Measurements from ENCODE around the gene TNRC6C. TPM values are rescaled to one million over a fixed set of nuclear protein-coding genes. Genes with fewer than 3 reads are reported as not detected.
A peak's percentile ranks its signal among the peaks of the same experiment; 100 is the strongest.

Gene TNRC6C
- polyA plus RNA-seq, 3 donors: 0.38 to 0.80 (median 0.46) TPM

DNA sequence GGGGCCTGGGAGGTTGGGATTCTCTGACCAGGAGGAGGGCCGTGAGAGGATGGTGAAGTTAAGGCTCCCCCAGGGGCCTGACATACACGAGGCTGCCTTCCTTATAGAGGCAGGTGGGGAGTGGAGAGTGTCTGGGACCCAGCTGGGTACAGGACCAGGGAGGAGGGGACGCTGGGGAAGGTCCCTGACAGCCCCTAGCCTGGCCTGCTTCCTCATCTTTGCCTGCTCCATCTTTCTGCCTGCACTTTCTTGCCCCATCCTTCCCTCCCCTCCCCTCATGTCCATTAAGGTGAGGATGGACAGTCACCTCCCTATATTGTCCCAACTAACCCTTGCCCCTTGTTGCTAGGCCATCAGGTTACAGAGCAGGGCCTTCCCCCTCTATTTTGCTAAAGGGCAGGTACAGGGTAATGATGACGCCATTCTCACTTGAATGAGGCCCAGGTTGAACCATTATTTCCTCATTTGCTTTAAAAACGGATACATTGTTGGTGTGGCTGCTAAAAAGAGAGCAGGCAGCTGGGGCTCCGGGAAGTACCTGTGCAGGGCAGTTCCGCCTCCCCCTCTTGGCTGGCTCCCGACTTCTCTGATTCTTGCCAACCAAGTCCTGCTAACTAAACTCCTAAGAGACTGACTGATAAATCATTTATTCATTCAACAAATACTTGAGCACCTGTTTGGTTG is 189.0 kb downstream of the TNRC6C start:
- intact Hi-C loops (cut with micrococcal nuclease): no loop called here
- WGBS (ENCODE audit: insufficient coverage): 14% methylated on average over 5 of the region's 8 CpGs

GRCh38 chr17:78148286-78149016 is 189.9 kb downstream of the TNRC6C start:
- no peaks in the 10 kb centered on the region for H3K27me3 Mint-ChIP-seq (ENCODE audit: low read depth in 3 of 3)
- Histone ChIP-seq H3K4me3 (replicated peaks in 1 of 3; ENCODE audit: low read depth in 2 of 3, low read length in 3 of 3) (no peak overlapping the region), H3K27me3 (ENCODE audit: control insufficient read depth in 2 of 2, insufficient read depth in 2 of 2, low read length in 2 of 2) (no peaks in the 10 kb centered on the region), H3K27ac (ENCODE audit: low read depth in 1 of 2, low read length in 2 of 2) (no peak overlapping the region), H2AFZ (ENCODE audit: insufficient read depth, low read depth, low read length, poor library complexity, severe bottlenecking) (no peak overlapping the region), H4K20me1 (ENCODE audit: insufficient read depth, low read length) (no peaks in the 10 kb centered on the region), H3K4me2 (replicated peaks; ENCODE audit: extremely low read depth, low read length, poor library complexity, severe bottlenecking) (no peak overlapping the region), H3K9ac (ENCODE audit: insufficient read depth, low read length, poor library complexity, severe bottlenecking) (no peak overlapping the region), H3K36me3 (replicated peaks in 1 of 2; ENCODE audit: control insufficient read depth in 1 of 2, insufficient read depth in 2 of 2, low read length in 2 of 2) (no peaks in the 10 kb centered on the region), H3K9me3 (replicated peaks in 1 of 2; ENCODE audit: control insufficient read depth in 1 of 2, insufficient read depth in 1 of 2, low read length in 2 of 2) (no peaks in the 10 kb centered on the region), H3K79me2 (ENCODE audit: insufficient read depth, low read length) (no peaks in the 10 kb centered on the region), H3K4me1 (ENCODE audit: control insufficient read depth in 1 of 2, insufficient read depth in 2 of 2, low read length in 2 of 2) (peaks cover 40 to 50% of the 10 kb centered on the region in 2 donors)
- H3K36me3 Mint-ChIP-seq: no peaks in the 10 kb centered on the region
- TF ChIP-seq, protein P1, sequence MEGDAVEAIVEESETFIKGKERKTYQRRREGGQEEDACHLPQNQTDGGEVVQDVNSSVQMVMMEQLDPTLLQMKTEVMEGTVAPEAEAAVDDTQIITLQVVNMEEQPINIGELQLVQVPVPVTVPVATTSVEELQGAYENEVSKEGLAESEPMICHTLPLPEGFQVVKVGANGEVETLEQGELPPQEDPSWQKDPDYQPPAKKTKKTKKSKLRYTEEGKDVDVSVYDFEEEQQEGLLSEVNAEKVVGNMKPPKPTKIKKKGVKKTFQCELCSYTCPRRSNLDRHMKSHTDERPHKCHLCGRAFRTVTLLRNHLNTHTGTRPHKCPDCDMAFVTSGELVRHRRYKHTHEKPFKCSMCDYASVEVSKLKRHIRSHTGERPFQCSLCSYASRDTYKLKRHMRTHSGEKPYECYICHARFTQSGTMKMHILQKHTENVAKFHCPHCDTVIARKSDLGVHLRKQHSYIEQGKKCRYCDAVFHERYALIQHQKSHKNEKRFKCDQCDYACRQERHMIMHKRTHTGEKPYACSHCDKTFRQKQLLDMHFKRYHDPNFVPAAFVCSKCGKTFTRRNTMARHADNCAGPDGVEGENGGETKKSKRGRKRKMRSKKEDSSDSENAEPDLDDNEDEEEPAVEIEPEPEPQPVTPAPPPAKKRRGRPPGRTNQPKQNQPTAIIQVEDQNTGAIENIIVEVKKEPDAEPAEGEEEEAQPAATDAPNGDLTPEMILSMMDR (IDR thresholded peaks at IDR 0.05): no peak
- no peak for DNase-seq
- H3K4me3 Mint-ChIP-seq: no peak overlapping the region
- H3K4me1 Mint-ChIP-seq: peaks cover 39% of the 10 kb centered on the region
- peak overlapping the region in 1 of 7 donors; percentile 54 for H3K27ac Mint-ChIP-seq
- WGBS (ENCODE audit: insufficient coverage): 71% methylated on average over 14 of the region's 14 CpGs
- intact Hi-C loops (cut with micrococcal nuclease): no loop called here
- no peaks in the 10 kb centered on the region for H3K9me3 Mint-ChIP-seq

More for the DNA sequence above, 189.0 kb downstream of the TNRC6C start:
- H3K79me2 ChIP-seq (ENCODE audit: insufficient read depth, low read length): no peaks in the 10 kb centered on the region
- H3K27me3 Mint-ChIP-seq (ENCODE audit: low read depth in 3 of 3): no peaks in the 10 kb centered on the region
- H4K20me1 ChIP-seq (ENCODE audit: insufficient read depth, low read length): peaks cover 2% of the 10 kb centered on the region
- H3K27ac ChIP-seq (ENCODE audit: low read depth in 1 of 2, low read length in 2 of 2): peak overlapping the region in 1 of 2 donors; percentile 2
- TF ChIP-seq, protein P1 (IDR thresholded peaks at IDR 0.05): no peak
- H3K27ac Mint-ChIP-seq: peak overlapping the region in 2 of 7 donors; percentile 42 to 49
- no peaks in the 10 kb centered on the region for H3K9me3 ChIP-seq (replicated peaks in 1 of 2; ENCODE audit: control insufficient read depth in 1 of 2, insufficient read depth in 1 of 2, low read length in 2 of 2)
- no peaks in the 10 kb centered on the region for H3K9me3 Mint-ChIP-seq
- H3K4me3 ChIP-seq (replicated peaks in 1 of 3; ENCODE audit: low read depth in 2 of 3, low read length in 3 of 3): no peak overlapping the region
- no peaks in the 10 kb centered on the region for H3K27me3 ChIP-seq (ENCODE audit: control insufficient read depth in 2 of 2, insufficient read depth in 2 of 2, low read length in 2 of 2)
- no peak overlapping the region for H3K4me2 ChIP-seq (replicated peaks; ENCODE audit: extremely low read depth, low read length, poor library complexity, severe bottlenecking)
- H3K9ac ChIP-seq (ENCODE audit: insufficient read depth, low read length, poor library complexity, severe bottlenecking): no peak overlapping the region
- peaks cover 45 to 54% of the 10 kb centered on the region in 2 donors for H3K4me1 ChIP-seq (ENCODE audit: control insufficient read depth in 1 of 2, insufficient read depth in 2 of 2, low read length in 2 of 2)
- H3K36me3 ChIP-seq (replicated peaks in 1 of 2; ENCODE audit: control insufficient read depth in 1 of 2, insufficient read depth in 2 of 2, low read length in 2 of 2): peaks cover 2 to 5% of the 10 kb centered on the region in 2 donors
- peak in 1 of 3 donors; percentile 41 for DNase-seq
- no peak overlapping the region for H2AFZ ChIP-seq (ENCODE audit: insufficient read depth, low read depth, low read length, poor library complexity, severe bottlenecking)
- no peak overlapping the region for H3K4me3 Mint-ChIP-seq
- H3K4me1 Mint-ChIP-seq: peaks cover 46% of the 10 kb centered on the region
- peaks cover 3 to 8% of the 10 kb centered on the region in 2 donors for H3K36me3 Mint-ChIP-seq

Measured in CD14-positive monocyte (primary cell).